ENCODE data around the gene ACSL5.

- TF ChIP-seq CTCF (IDR thresholded peaks at IDR 0.05; ENCODE audit: insufficient read depth, low read depth, low read length): no peak
- TF ChIP-seq EZH2 (IDR thresholded peaks at IDR 0.05; ENCODE audit: insufficient read depth, low read length): no peak
Observed at GRCh38 chr10:112383325-112383724, 9.4 kb downstream of the ACSL5 start.

All from astrocyte (in vitro differentiated cells and primary cell).